Spleen (tissue), 7 donors: ENCODE measurements around the gene LRRC4C.

Experiments
- POLR2A ChIP-seq, 3 donors: fragments of 450-650 bp; IDR thresholded peaks; one replicate each; pipeline ENCODE4 v1.5.1; 2017; ENCODE audit warnings: antibody characterized with exemption in 3 of 3, mild to moderate bottlenecking in 1 of 3
- TF ChIP-seq, protein P1 (sequence below), 11 experiments: fragments of 200-600 bp in 7 of 11; fragments of 450-650 bp in 4 of 11; sonication (generic) in 4 of 11; IDR thresholded peaks in 8 of 11; conservative IDR thresholded peaks in 3 of 11; 1 replicate in 7 of 11; 2 replicates in 4 of 11; pipeline versions ENCODE4 v1.4.0 to v1.8.0; 2016 to 2021; ENCODE audit warnings: antibody characterized with exemption in 11 of 11, inconsistent platforms in 4 of 11, mild to moderate bottlenecking in 1 of 11
- donor health status: DM: no; HTN: no; CAD: no; lungs with moderate emphysema.
- donor health status: DM: no; HTN: no; CAD: no.
- donor health status: DM: no; HTN: no; CAD: no.

DNA sequence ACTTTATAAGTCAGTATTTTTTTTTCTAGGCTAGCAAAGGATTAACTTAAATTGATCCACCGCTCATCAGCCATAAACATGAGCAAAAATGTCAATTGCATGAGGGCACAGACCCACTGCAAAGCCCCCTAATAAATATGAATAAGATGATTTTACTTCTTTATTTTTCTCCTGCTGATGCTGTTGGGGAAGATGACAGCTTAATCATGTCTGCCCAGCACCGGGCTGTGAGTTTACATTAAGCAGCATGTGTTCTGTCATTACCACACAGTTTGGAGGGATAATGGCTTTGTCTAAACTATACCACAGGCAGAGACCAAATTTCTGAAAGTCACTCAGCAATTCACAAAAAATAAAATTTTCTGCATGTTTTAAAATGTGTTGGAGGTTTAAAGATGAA lies 346.3 kb downstream of the LRRC4C start:
- TF ChIP-seq, protein P1, sequence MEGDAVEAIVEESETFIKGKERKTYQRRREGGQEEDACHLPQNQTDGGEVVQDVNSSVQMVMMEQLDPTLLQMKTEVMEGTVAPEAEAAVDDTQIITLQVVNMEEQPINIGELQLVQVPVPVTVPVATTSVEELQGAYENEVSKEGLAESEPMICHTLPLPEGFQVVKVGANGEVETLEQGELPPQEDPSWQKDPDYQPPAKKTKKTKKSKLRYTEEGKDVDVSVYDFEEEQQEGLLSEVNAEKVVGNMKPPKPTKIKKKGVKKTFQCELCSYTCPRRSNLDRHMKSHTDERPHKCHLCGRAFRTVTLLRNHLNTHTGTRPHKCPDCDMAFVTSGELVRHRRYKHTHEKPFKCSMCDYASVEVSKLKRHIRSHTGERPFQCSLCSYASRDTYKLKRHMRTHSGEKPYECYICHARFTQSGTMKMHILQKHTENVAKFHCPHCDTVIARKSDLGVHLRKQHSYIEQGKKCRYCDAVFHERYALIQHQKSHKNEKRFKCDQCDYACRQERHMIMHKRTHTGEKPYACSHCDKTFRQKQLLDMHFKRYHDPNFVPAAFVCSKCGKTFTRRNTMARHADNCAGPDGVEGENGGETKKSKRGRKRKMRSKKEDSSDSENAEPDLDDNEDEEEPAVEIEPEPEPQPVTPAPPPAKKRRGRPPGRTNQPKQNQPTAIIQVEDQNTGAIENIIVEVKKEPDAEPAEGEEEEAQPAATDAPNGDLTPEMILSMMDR (IDR thresholded peaks at IDR 0.05 in 8 of 11, conservative IDR thresholded peaks at IDR 0.05 in 3 of 11): no peak
- no peak for TF ChIP-seq POLR2A (IDR thresholded peaks at IDR 0.05)
